RWPE1 (cell line): ENCODE measurements around the gene CENPV.
A peak's percentile ranks its signal among the peaks of the same experiment; 100 is the strongest.

Source experiments
- CTCF ChIA-PET: fragments of 350-600 bp; sonication (Branson Sonifier 250); formaldehyde crosslinking; extraction: SDS; loops from one replicate; lab custom pipeline; 2021; lab: Yijun Ruan, JAX
- POLR2A ChIA-PET: fragments of 400-600 bp; formaldehyde crosslinking; extraction: SDS; loops from one replicate; lab custom pipeline; 2020; ENCODE audit warnings: antibody characterized with exemption; ENCODE audit not compliant: low non-redundant PET; lab: Yijun Ruan, JAX
- DNase-seq: peaks from one replicate; pipeline ENCODE4 v3.0.0; 2012; ENCODE audit warnings: low spot score
- H3K27ac ChIP-seq: fragments of 450-650 bp; 2 replicates; pipeline ENCODE4 v1.5.1; 2017
- TF ChIP-seq, protein P1 (sequence below): fragments of 450-650 bp; conservative IDR thresholded peaks from 2 replicates; pipeline ENCODE4 v1.5.1; 2017; ENCODE audit warnings: low read depth, mild to moderate bottlenecking

The CENPV gene

DNA sequence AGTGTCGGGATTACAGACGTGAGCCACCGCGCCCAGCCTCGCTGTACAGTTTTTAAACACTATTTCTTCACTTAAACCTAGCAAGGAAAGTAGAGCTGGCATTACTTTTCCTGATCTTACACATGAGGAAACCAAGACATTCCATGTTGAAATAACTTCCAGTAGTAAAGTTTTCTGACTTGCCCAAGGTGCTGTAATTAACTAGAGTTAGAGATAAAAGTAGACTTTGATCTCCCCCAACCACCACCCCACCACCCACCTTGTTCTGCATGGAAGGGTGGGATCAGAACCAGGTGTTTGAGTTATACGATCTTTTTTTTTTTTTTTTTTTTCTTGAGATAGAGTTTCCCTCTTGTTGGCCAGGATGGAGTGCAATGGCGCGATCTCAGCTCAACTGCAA is 47.1 kb downstream of the CENPV start:
- DNase-seq = no peak
- ChIA-PET CTCF (no interaction called here), POLR2A (no interaction called here)
- TF ChIP-seq, protein P1, sequence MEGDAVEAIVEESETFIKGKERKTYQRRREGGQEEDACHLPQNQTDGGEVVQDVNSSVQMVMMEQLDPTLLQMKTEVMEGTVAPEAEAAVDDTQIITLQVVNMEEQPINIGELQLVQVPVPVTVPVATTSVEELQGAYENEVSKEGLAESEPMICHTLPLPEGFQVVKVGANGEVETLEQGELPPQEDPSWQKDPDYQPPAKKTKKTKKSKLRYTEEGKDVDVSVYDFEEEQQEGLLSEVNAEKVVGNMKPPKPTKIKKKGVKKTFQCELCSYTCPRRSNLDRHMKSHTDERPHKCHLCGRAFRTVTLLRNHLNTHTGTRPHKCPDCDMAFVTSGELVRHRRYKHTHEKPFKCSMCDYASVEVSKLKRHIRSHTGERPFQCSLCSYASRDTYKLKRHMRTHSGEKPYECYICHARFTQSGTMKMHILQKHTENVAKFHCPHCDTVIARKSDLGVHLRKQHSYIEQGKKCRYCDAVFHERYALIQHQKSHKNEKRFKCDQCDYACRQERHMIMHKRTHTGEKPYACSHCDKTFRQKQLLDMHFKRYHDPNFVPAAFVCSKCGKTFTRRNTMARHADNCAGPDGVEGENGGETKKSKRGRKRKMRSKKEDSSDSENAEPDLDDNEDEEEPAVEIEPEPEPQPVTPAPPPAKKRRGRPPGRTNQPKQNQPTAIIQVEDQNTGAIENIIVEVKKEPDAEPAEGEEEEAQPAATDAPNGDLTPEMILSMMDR = no peak
- H3K27ac ChIP-seq = no peak overlapping the region

DNA sequence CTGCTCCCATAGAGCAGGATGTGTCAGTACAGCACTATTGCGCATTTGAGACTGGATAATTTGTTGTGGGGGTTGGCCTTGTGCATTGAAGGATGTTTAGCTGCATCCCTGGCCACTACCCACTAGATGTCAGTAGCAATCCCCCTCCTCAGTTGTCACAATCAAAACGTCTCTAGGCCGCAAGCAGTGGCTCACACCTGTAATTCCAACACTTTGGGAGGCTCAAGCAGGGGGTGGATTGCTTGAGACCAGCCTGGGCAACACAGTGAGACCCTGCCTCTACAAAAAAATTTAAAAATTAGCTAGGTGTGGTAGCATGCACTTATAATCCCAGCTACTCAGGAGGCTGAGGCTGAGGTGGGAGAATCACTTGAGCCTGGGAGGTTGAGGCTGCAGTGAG is 48.4 kb downstream of the CENPV start:
- DNase-seq = no peak
- TF ChIP-seq, protein P1 = peak; percentile 42; the same call in 1 of the 2 replicates
- POLR2A ChIA-PET = no interaction called here
- CTCF ChIA-PET = interaction anchor here (0.6 to 1.2 kb wide), 2 partner anchors 13 to 39 kb away, joined by 4 to 5 read pairs; no protein-coding TSS in a partner anchor
- no peak overlapping the region for H3K27ac ChIP-seq

DNA sequence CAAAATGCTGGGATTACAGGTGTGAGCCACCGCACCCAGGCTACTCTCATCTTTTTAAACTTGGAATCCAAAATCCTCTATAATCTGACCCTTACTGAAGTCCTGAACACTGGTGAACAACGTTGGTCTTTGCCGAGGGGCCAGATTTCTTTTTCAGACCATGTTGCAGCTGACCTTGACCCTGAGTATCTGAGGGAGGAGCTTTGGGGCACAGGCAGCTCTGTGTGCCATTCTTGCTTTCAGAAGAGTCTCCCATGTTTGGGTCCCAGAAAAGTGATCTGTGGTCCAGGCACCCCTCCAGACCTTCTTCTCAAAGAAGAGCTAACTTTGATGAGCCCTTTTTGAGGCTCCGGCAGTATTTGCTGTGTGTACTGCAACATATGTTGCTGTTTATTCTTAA is 50.4 kb downstream of the CENPV start:
- TF ChIP-seq, protein P1 = no peak
- POLR2A ChIA-PET = no interaction called here

DNA sequence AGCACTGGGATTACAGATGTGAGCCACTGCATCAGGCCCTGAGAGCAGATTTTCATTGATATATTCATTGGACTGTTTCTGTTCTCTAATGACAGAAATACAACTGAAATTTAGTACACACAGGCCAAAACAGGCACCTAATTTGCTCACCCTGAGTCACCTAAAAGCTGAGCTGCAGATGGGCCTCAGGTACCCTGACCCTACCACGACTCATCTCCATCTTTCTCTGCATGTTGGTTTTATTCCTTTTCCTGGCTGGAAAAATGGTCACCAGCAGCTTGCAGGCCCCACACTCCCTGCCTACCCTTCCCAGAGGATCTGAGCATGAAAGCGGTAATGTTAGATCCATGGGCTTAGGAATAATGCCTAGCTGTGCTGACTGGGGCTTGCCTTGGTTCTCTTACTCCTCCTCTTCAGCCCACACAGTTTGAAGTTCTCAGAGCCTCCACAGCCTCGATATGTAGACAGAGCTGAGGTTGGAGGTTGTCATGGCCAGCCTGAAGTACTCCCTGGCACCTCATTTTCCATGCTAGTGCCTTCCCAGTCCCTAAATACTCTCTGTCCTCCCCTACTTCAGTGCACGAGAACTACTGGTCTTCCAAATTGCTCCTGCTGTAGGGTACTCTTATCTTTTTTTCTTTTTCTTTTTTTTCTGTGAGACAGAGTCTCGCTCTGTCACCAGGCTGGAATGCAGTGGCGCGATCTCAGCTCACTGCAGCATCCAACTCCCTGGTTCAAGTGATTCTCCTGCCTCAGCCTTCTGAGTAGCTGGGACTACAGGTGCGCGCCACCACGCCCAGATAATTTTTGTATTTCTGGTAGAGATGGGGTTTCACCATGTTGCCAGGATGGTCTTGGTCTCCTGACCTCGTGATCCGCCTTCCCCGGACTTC is 51.1 kb downstream of the CENPV start:
- CTCF ChIA-PET = no interaction called here
- no peak for DNase-seq
- POLR2A ChIA-PET = no interaction called here
- peak overlapping the region; percentile 30; the same call in 1 of the 2 replicates for H3K27ac ChIP-seq
- TF ChIP-seq, protein P1 = no peak

More for the DNA sequence above, 50.4 kb downstream of the CENPV start:
- H3K27ac ChIP-seq = no peak overlapping the region
- CTCF ChIA-PET = no interaction called here
- no peak for DNase-seq

DNA sequence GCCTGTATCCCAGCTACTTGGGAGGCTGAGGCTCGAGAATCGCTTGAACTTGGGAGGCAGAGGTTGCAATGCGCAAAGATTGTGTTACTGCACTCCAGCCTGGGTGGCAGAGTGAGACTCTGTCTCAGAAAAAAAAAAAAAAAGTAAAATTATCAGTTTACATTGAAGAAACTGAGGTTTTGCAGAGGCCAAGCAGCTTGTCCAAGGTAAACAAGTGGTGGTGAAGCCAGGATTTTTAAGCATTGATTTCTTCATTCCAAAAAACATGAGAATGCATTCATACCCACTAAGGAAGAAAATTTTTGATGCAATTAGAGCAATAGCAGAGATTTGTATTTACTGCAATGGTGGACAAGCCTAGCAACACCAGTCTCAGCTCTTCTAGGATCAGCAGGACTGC is 52.7 kb downstream of the CENPV start:
- H3K27ac ChIP-seq = no peak overlapping the region
- TF ChIP-seq, protein P1 = no peak
- CTCF ChIA-PET = no interaction called here
- no peak for DNase-seq
- POLR2A ChIA-PET = no interaction called here

DNA sequence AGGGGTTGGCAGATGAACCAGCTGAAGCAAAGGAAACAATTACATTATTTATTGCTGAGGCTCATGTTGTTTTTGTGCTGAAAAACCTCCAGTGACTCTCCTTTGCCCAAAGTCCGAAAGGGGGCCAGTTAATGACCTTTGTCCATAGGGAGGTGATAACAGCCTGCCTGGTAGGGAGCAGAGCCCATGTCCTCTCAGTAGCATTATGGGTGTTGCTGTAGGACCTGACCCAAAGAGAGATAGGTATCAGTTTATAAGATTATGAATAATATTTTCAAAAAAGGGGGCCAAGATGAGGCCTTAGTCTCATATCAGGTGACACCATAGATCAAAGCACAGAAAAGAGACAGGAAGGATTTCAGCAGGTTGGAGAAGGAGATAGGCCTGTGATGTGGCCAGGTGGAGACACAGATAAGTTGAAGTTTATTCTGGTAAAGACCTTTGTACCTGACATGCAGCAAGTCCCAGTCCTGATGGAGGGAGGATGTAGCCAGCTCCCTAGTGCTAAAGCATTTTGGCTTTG is 55.1 kb downstream of the CENPV start:
- TF ChIP-seq, protein P1 = no peak
- POLR2A ChIA-PET = no interaction called here
- no peak for DNase-seq
- CTCF ChIA-PET = no interaction called here
- H3K27ac ChIP-seq = no peak overlapping the region
